Activated naive CD4-positive, alpha-beta T cell treated with anti-CD3 and anti-CD28 coated beads, Interleukin-2, amount 50 U/mL, for 72 hours (primary cell): ENCODE results near the gene PLCD3. TPM values are rescaled to one million over a fixed set of nuclear protein-coding genes. Genes with fewer than 3 reads are reported as not detected.

Source experiments
- ATAC-seq, 2 donors: fragments of 150-1000 bp; cut with Tn5 transposase; 2 replicates each; pipeline ENCODE4 v1.10.0; 2021; ENCODE audit warnings: mild to moderate bottlenecking in 2 of 2, moderate library complexity in 2 of 2
- DNase-seq, 2 donors: peaks; one replicate each; pipeline ENCODE4 v3.0.0; 2021 to 2022; ENCODE audit warnings: low spot score in 2 of 2
- H3K27ac Mint-ChIP-seq, 2 donors: one replicate each; pipeline ENCODE4 v1.8.0; 2022; ENCODE audit warnings: mild to moderate bottlenecking in 2 of 2, mixed read lengths in 2 of 2
- H3K36me3 Mint-ChIP-seq, 2 donors: one replicate each; pipeline ENCODE4 v1.8.0; 2022; ENCODE audit warnings: mixed read lengths in 2 of 2
- H3K9me3 Mint-ChIP-seq, 2 donors: one replicate each; pipeline ENCODE4 v1.8.0; 2022; ENCODE audit warnings: mixed read lengths in 2 of 2
- total RNA-seq, 2 donors: library from RNA; stranded (reverse); gene quantifications; one replicate each; pipeline ENCODE4 v1.2.3, GENCODE V29; 2022

The PLCD3 gene
- total RNA-seq, 2 donors from 2014 or later: 3.9 to 7.7 TPM

- no peak for DNase-seq
- no peak overlapping the region for H3K27ac Mint-ChIP-seq
- peaks cover 10 to 12% of the 10 kb centered on the region in 2 donors for H3K36me3 Mint-ChIP-seq
- no peak for ATAC-seq
- H3K9me3 Mint-ChIP-seq: no peaks in the 10 kb centered on the region
These were observed 29.0 kb downstream of the PLCD3 start for GRCh38 chr17:45103269-45103795.

DNA sequence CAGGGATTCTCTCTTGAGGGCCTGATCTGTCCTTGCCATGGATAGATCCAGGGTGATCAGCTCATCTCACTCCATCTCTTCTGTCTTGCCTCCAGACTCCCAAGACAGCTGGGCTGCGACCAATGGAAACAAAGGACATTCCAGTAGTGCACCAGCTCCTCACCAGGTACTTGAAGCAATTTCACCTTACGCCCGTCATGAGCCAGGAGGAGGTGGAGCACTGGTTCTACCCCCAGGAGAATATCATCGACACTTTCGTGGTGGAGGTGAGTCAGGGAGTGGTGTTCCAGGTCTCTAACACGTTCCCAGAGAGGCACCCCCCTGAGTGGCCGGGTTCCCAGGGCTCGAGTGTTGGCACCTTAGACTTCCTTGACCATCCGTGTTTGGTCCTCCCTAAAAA lies 29.5 kb downstream of the PLCD3 start:
- Mint-ChIP-seq H3K27ac (peak overlapping the region; percentile 3 to 29), H3K9me3 (no peaks in the 10 kb centered on the region), H3K36me3 (peaks cover 10 to 16% of the 10 kb centered on the region in 2 donors)
- DNase-seq: no peak
- ATAC-seq: no peak

- DNase-seq: no peak
- Mint-ChIP-seq H3K9me3 (no peaks in the 10 kb centered on the region), H3K27ac (peak overlapping the region; percentile 3 to 29), H3K36me3 (peaks cover 10 to 16% of the 10 kb centered on the region in 2 donors)
- no peak for ATAC-seq
These were observed 30.2 kb downstream of the PLCD3 start for GRCh38 chr17:45101883-45102811.

DNA sequence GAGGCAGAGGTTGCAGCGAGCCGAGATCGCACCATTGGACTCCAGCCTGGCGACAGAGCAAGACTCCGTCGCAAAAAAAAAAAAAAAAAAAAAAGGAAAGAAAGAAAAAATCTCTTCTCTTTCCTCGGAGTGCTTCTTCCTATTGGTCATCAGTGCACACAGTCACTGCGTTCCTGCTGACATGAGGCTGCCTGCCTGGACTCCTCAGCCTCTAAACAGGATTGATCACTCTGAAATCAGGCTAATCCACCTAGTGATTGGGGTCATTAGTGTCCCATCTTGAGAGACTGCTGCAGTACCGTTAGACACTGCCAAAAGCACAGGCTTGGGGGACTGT lies 30.8 kb downstream of the PLCD3 start:
- Mint-ChIP-seq H3K9me3 (no peaks in the 10 kb centered on the region), H3K27ac (peak overlapping the region in 1 of 2 donors; percentile 29), H3K36me3 (peaks cover 12 to 17% of the 10 kb centered on the region in 2 donors)
- ATAC-seq: no peak
- no peak for DNase-seq

- Mint-ChIP-seq H3K36me3 (peaks cover 16 to 25% of the 10 kb centered on the region in 2 donors), H3K27ac (peak overlapping the region; percentile 73 to 79), H3K9me3 (no peaks in the 10 kb centered on the region)
- DNase-seq (peak; percentile 71 to 83), ATAC-seq (peak; percentile 89 to 96)
These were observed 33.3 kb downstream of the PLCD3 start for GRCh38 chr17:45098869-45099616.

GRCh38 chr17:45098081-45098868 lies 34.0 kb downstream of the PLCD3 start:
- Mint-ChIP-seq H3K36me3 (peaks cover 22 to 26% of the 10 kb centered on the region in 2 donors), H3K9me3 (no peaks in the 10 kb centered on the region), H3K27ac (peak overlapping the region; percentile 73 to 79)
- DNase-seq (no peak), ATAC-seq (no peak)

DNA sequence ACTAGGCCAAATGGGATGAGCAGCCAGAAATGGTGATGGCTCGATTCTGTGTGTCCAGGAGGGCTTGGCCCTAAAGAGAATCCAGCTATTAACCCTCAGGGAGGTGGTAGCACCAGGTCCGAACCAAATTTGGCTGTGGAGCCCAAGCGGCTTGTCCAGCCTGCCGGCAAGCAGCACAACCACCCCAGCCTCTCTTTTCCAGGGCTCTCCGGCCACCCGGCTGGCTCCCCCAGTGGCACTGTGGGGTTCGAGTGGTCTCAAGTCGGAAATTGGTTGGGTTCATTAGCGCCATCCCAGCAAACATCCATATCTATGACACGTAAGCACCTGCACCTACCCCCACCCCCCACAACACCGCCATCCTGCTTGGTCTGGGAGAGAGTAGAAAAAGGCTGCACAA lies 35.4 kb downstream of the PLCD3 start:
- ATAC-seq: no peak
- H3K36me3 Mint-ChIP-seq: peaks cover 22 to 26% of the 10 kb centered on the region in 2 donors

DNA sequence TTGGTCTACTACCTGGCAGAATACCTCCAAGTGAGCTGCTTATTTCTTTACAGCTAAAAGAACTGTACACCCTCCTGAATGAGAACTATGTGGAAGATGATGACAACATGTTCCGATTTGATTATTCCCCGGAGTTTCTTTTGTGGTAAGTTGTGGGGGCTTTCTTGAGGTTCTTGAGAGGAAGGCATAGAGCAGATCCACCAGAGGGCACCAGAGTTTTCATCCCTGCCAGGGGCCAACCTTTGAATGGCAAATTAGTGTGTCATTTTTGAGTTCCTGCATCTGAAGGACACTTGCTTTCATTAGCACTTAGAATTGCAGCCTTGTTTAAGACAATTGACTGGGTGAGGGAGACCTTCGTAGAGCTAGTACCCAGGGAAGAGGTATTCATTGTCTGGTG lies 36.2 kb downstream of the PLCD3 start:
- Mint-ChIP-seq H3K36me3 (peaks cover 22 to 28% of the 10 kb centered on the region in 2 donors), H3K9me3 (no peaks in the 10 kb centered on the region), H3K27ac (peak overlapping the region; percentile 2 to 35)
- ATAC-seq: no peak
- DNase-seq: no peak

More for the DNA sequence above, 35.4 kb downstream of the PLCD3 start:
- Mint-ChIP-seq H3K9me3 (no peaks in the 10 kb centered on the region), H3K27ac (peak overlapping the region in 1 of 2 donors; percentile 29)
- DNase-seq: no peak

- DNase-seq (no peak), ATAC-seq (no peak)
- H3K9me3 Mint-ChIP-seq: no peaks in the 10 kb centered on the region
- H3K36me3 Mint-ChIP-seq: peaks cover 14 to 28% of the 10 kb centered on the region in 2 donors
- peak overlapping the region; percentile 72 for H3K27ac Mint-ChIP-seq
These were observed 38.7 kb downstream of the PLCD3 start for GRCh38 chr17:45093444-45094110.

DNA sequence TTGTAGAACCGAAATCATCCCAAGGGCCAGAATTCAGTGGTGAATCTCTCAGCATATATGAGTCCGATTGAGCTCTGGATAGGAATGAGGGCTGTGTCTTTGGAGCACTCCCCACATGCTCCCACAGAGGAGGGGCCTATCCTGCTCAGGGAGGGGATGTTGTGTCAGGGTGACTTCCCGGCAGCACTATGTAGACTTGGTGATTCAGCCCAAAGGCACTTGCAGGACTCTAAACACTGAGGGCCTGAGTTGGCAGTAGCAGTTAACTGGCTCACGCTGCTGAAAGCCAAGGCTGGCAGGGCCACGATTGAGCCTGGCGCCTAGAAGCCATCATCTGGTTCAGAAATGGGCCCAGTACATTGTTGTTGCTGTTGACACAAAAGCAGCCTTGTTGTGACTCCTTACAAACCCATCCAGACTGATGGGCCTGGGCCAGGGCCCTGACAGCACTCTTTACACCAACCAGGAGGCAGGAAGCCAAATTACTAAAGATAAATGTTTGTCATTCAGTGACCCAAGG lies 39.3 kb downstream of the PLCD3 start:
- H3K27ac Mint-ChIP-seq: peak overlapping the region in 1 of 2 donors; percentile 72
- ATAC-seq (no peak), DNase-seq (no peak)
- peaks cover 12 to 26% of the 10 kb centered on the region in 2 donors for H3K36me3 Mint-ChIP-seq
- H3K9me3 Mint-ChIP-seq: no peaks in the 10 kb centered on the region

GRCh38 chr17:45091778-45092425 lies 40.4 kb downstream of the PLCD3 start:
- no peak for DNase-seq
- H3K9me3 Mint-ChIP-seq: no peaks in the 10 kb centered on the region
- peak overlapping the region; percentile 47 to 77 for H3K27ac Mint-ChIP-seq
- peaks cover 12 to 24% of the 10 kb centered on the region in 2 donors for H3K36me3 Mint-ChIP-seq
- ATAC-seq: no peak

GRCh38 chr17:45090711-45091110 lies 41.6 kb downstream of the PLCD3 start:
- peaks cover 6 to 16% of the 10 kb centered on the region in 2 donors for H3K36me3 Mint-ChIP-seq
- no peak for ATAC-seq
- no peaks in the 10 kb centered on the region for H3K9me3 Mint-ChIP-seq
- H3K27ac Mint-ChIP-seq: no peak overlapping the region
- no peak for DNase-seq

DNA sequence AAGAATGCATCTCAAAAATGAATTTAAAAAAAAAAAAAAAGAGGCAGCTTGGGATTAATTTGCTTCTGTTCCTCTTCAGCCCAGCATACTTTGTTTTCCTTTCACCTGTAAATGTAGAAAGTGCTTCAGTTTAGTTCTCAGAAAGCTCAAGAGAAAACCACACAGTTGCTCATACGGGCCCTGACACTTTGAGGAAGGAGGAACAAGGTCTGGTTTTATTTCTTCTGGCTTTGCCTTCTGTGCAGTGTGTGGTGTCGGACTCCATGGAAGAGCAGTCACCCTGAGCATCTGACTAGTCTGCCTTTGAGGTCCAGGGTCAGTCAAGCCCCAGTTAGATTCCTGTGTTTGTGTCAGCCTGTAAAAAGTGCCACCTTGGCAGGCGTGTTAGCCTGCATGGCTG lies 43.6 kb downstream of the PLCD3 start:
- Mint-ChIP-seq H3K36me3 (peaks cover 3 to 15% of the 10 kb centered on the region in 2 donors), H3K27ac (no peak overlapping the region), H3K9me3 (no peaks in the 10 kb centered on the region)
- DNase-seq (no peak), ATAC-seq (no peak)

DNA sequence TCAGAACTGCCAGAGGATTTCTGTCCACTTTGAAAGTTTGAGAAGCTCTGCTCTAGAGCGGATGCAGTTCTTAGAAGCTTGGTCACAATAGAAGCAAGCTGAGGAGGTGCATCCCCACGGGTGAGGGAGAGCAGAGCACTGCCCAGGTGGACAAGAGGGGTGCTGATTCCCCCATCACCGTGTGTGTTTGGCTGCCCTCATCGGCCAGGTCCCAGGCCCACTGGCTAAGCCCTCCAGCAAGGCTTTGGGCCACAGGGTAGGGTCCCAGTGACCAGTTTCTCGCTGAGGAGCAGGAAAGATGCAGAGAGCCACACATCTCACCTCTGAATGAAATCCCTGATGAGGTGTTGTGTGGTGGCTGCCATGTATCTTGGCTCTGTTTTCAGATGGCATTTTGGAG lies 44.3 kb downstream of the PLCD3 start:
- DNase-seq (no peak), ATAC-seq (no peak)
- no peaks in the 10 kb centered on the region for H3K9me3 Mint-ChIP-seq
- no peak overlapping the region for H3K27ac Mint-ChIP-seq
- H3K36me3 Mint-ChIP-seq: peaks cover 0 to 12% of the 10 kb centered on the region in 2 donors

DNA sequence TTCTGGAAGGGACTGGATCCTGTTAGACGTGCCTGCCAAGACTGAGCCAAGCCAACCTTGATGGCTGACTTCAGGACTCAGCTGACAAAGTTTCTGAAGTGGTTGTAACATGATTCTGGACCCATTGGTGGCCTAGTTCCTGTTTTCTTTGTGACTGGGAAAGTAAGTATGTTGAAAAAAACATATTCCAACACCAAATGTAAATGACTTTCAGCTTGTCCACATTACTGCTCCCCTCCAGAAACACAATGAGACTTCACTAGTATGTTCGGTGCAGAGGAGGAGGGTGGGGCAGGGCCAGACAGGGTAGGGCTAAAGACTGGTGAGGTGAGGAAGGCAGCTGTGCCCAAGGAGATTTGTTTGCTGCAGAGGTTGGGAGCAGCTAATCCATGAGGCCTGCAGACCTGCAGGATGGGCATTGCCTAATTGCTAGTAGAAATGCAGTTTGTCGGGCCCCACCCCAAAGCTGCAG lies 44.8 kb downstream of the PLCD3 start:
- Mint-ChIP-seq H3K36me3 (peaks cover 0 to 10% of the 10 kb centered on the region in 2 donors), H3K27ac (peak overlapping the region in 1 of 2 donors; percentile 23), H3K9me3 (no peaks in the 10 kb centered on the region)
- DNase-seq: no peak
- no peak for ATAC-seq
